HepG2 (cell line): ENCODE results near the gene SDK1. TPM values are rescaled to one million over a fixed set of nuclear protein-coding genes. Genes with fewer than 3 reads are reported as not detected.

ENCODE experiments used
- ATAC-seq: fragments of 200-7000 bp; cut with Tn5 transposase; 3 replicates; pipeline ENCODE4 v1.9.1; 2020; ENCODE audit warnings: mild to moderate bottlenecking, moderate library complexity
- BruUV-seq: library from RNA; stranded (reverse); fragments of 400-500 nt; replicated peaks from 2 replicates; lab custom pipeline; 2021; lab: Mats Ljungman, UMichigan
- CTCF ChIA-PET: fragments of 300-600 bp; formaldehyde crosslinking; extraction: SDS; loops from one replicate; lab custom pipeline; 2021; ENCODE audit warnings: low total read pairs, inconsistent platforms, low intra/inter-chr PET ratio; lab: Yijun Ruan, JAX
- POLR2A ChIA-PET: fragments of 350-600 bp; sonication (Branson Sonifier 250); formaldehyde crosslinking; loops from one replicate; lab custom pipeline; 2020; ENCODE audit warnings: antibody characterized with exemption, inconsistent platforms; lab: Yijun Ruan, JAX
- DNase-seq: peaks from one replicate; pipeline ENCODE4 v3.0.0-alpha.2; 2015; ENCODE audit warnings: low spot score
- FAIRE-seq: peaks from 3 replicates; lab custom pipeline; 2011; peaks lifted over from hg19 to GRCh38; lab: Jason Lieb, UNC
- H2AFZ ChIP-seq: one replicate; pipeline ENCODE4 v1.6.1; 2011; ENCODE audit warnings: low read length, inconsistent platforms
- H3K27ac ChIP-seq: fragments of 300-600 bp; 3 replicates; pipeline ENCODE4 v1.8.0; 2011; ENCODE audit warnings: mixed run types, mild to moderate bottlenecking, mixed read lengths, low read length, inconsistent platforms; ENCODE audit not compliant: insufficient read depth; ENCODE audit errors: extremely low read length
- H3K27me3 ChIP-seq, 2 experiments: fragments of 200-600 bp in 1 of 2; 2 replicates in 1 of 2; 3 replicates in 1 of 2; pipeline versions ENCODE4 v1.6.0 to v1.8.0; 2011; ENCODE audit warnings: low read length in 2 of 2, mild to moderate bottlenecking in 2 of 2, moderate library complexity in 2 of 2, inconsistent platforms in 1 of 2; ENCODE audit not compliant: insufficient read depth in 2 of 2, control insufficient read depth in 1 of 2
- H3K36me3 ChIP-seq, 2 experiments: fragments of 200-600 bp in 1 of 2; replicated peaks in 1 of 2; 2 replicates in 1 of 2; 3 replicates in 1 of 2; pipeline versions ENCODE4 v1.5.1 to v1.8.0; 2011; ENCODE audit warnings: low read length in 2 of 2, inconsistent platforms in 1 of 2; ENCODE audit not compliant: insufficient read depth in 2 of 2, control insufficient read depth in 1 of 2
- H3K4me1 ChIP-seq: 2 replicates; pipeline ENCODE4 v1.5.1; 2012; ENCODE audit warnings: low read length, inconsistent platforms; ENCODE audit not compliant: insufficient read depth
- H3K4me2 ChIP-seq: 2 replicates; pipeline ENCODE4 v1.6.0; 2011; ENCODE audit warnings: low read depth, low read length, inconsistent platforms
- H3K4me3 ChIP-seq, 3 experiments: fragments of 200-600 bp in 1 of 3; sonication (generic), shearing (Covaris generic) in 1 of 3; replicated peaks in 1 of 3; 2 replicates each; pipeline ENCODE4 v1.5.1; 2011 to 2016; ENCODE audit warnings: low read length in 3 of 3, inconsistent platforms in 2 of 3, low read depth in 2 of 3, mild to moderate bottlenecking in 2 of 3, control low read depth in 1 of 3, mixed read lengths in 1 of 3; ENCODE audit not compliant: insufficient read depth in 1 of 3
- H3K79me2 ChIP-seq: one replicate; pipeline ENCODE4 v1.6.1; 2011; ENCODE audit warnings: low read length, inconsistent platforms; ENCODE audit not compliant: insufficient read depth
- H3K9ac ChIP-seq: 2 replicates; pipeline ENCODE4 v1.6.0; 2011; ENCODE audit warnings: mild to moderate bottlenecking, low read depth, low read length, inconsistent platforms; ENCODE audit not compliant: insufficient read depth
- H3K9me3 ChIP-seq: 2 replicates; pipeline ENCODE4 v1.5.1; 2012; ENCODE audit warnings: mild to moderate bottlenecking, low read length
- H4K20me1 ChIP-seq: 2 replicates; pipeline ENCODE4 v1.6.0; 2011; ENCODE audit warnings: inconsistent platforms, mild to moderate bottlenecking, low read length, moderate library complexity; ENCODE audit not compliant: insufficient read depth
- FIP1L1 ChIP-seq: fragments of 200-400 bp; formaldehyde crosslinking; IDR thresholded peaks from 2 replicates; pipeline ENCODE4 v1.6.1; 2018; ENCODE audit warnings: low read depth, mild to moderate bottlenecking, low read length, moderate library complexity, borderline replicate concordance; ENCODE audit not compliant: insufficient read depth
- HCFC1 ChIP-seq: fragments of 150-350 bp; IDR thresholded peaks from 2 replicates; pipeline ENCODE4 v1.6.1; 2014; ENCODE audit warnings: low read depth, low read length
- HNRNPLL ChIP-seq: fragments of 200-400 bp; formaldehyde crosslinking; IDR thresholded peaks from 2 replicates; pipeline ENCODE4 v1.6.1; 2017; ENCODE audit warnings: mild to moderate bottlenecking, low read depth, low read length; ENCODE audit not compliant: poor library complexity, severe bottlenecking
- MYNN ChIP-seq: sonication (generic); formaldehyde crosslinking; IDR thresholded peaks from 2 replicates; pipeline ENCODE4 v1.4.0; 2020; ENCODE audit warnings: mild to moderate bottlenecking, low read depth, missing genetic modification reagents
- PBX3 ChIP-seq: sonication (generic); formaldehyde crosslinking; IDR thresholded peaks from 2 replicates; pipeline ENCODE4 v1.8.1; 2023; ENCODE audit warnings: missing genetic modification reagents, inconsistent platforms, borderline replicate concordance
- SMAD3 ChIP-seq: sonication (generic); formaldehyde crosslinking; IDR thresholded peaks from 2 replicates; pipeline ENCODE4 v1.4.0; 2020; ENCODE audit warnings: missing genetic modification reagents
- TMF1 ChIP-seq: sonication (generic); formaldehyde crosslinking; IDR thresholded peaks from 2 replicates; pipeline ENCODE4 v1.8.1; 2022; ENCODE audit warnings: low read depth, missing genetic modification reagents
- ZNF780A ChIP-seq: sonication (generic); formaldehyde crosslinking; IDR thresholded peaks from 2 replicates; pipeline ENCODE4 v1.8.0; 2022; ENCODE audit warnings: mild to moderate bottlenecking, missing genetic modification reagents, moderate library complexity
- ZNF878 ChIP-seq: sonication (generic); formaldehyde crosslinking; IDR thresholded peaks from 2 replicates; pipeline ENCODE4 v1.8.1; 2023; ENCODE audit warnings: mild to moderate bottlenecking, missing genetic modification reagents, moderate library complexity
- WGBS: methylation state at CpG from one replicate; pipeline ENCODE4 v1.1.6; 2017; ENCODE audit warnings: low lambda C conversion rate; 5-methylcytosine and 5-hydroxymethylcytosine counted together
- in situ Hi-C: cut with HindIII; loops from 2 replicates; pipeline ENCODE4 v1.10.0; 2017; ENCODE audit warnings: low pct_unique_long_range_greater_than_20kb; ENCODE audit not compliant: extremely low pct_ligation_motif_present
- intact Hi-C: fragments of 100-400 bp; cut with micrococcal nuclease; formaldehyde crosslinking; loops from one replicate; pipeline ENCODE4 v1.10.0; 2022; ENCODE audit not compliant: unreplicated experiment
- polyA plus RNA-seq, 8 experiments: library from polyadenylated mRNA; depleted of rRNA in 3 of 8; stranded (reverse) in 7 of 8; unstranded in 1 of 8; fragments of >200 nt; fragmentation: Illumina TruSeq in 4 of 8; extraction: Trizol in 4 of 8; gene quantifications; 2 replicates each; pipeline versions ENCODE4 v1.2.1 to v1.2.3, GENCODE V29; 2011 to 2016; ENCODE audit warnings: low read depth in 4 of 8, missing spikeins in 1 of 8, mixed read lengths in 1 of 8; ENCODE audit not compliant: insufficient read depth in 1 of 8
- total RNA-seq, 5 experiments: library from RNA; depleted of rRNA; stranded (reverse); fragments of >200 nt; fragmentation: Illumina TruSeq; extraction: Trizol; gene quantifications; 2 replicates each; pipeline ENCODE4 v1.2.3, GENCODE V29; 2016; ENCODE audit warnings: low read depth in 1 of 5
- TF ChIP-seq, protein P1 (sequence below): sonication (generic); formaldehyde crosslinking; IDR thresholded peaks from 2 replicates; pipeline ENCODE4 v1.5.1; 2020; ENCODE audit warnings: missing genetic modification reagents, mild to moderate bottlenecking, borderline replicate concordance
- TF ChIP-seq, protein P2 (sequence below): sonication (generic); formaldehyde crosslinking; IDR thresholded peaks from 2 replicates; pipeline ENCODE4 v1.4.0; 2020; ENCODE audit warnings: missing genetic modification reagents, low read depth, mild to moderate bottlenecking, borderline replicate concordance

Gene SDK1
- total and polyA plus RNA-seq, 2 of the 13 experiments (the other 11 are each of a cell fraction or from before 2014, with no cell fraction given): 0.35 to 2.4 TPM

DNA sequence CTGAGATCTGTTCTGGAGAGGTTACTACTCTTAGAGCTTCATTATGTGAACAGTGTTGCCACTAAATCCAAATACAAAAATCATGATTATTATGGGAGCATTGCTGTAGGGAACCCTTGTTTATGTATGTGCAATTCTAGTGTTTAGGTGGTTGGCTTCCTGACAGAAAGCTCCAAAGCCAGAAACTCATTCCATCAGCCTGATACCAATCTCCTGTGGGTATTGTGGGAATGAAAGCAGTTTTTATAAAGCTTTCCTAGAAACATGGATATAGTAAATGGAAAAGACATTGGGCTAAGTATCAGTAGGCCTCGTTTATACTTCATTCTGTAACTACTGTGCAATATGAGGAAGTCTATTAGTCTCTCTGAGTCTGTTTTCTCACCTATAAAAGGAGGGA, 6.4 kb downstream of the SDK1 start:
- Histone ChIP-seq H3K9me3 (no peaks in the 10 kb centered on the region), H3K9ac (no peak overlapping the region), H2AFZ (no peak overlapping the region), H3K4me2 (no peak overlapping the region), H3K36me3 (no peaks in the 10 kb centered on the region), H3K79me2 (peaks cover 3% of the 10 kb centered on the region), H4K20me1 (no peaks in the 10 kb centered on the region), H3K27me3 (no peaks in the 10 kb centered on the region), H3K4me1 (peaks cover 13% of the 10 kb centered on the region), H3K27ac (no peak overlapping the region), H3K4me3 (no peak overlapping the region)
- WGBS: 33% methylated on average over 1 of the region's 1 CpG
- ChIA-PET POLR2A (no interaction called here), CTCF (no interaction called here)
- ATAC-seq (no peak), DNase-seq (no peak), FAIRE-seq (no peak)
- intact Hi-C loops: no loop called here
- no TSS peak for BruUV-seq
- in situ Hi-C loops: no loop called here
- TF ChIP-seq ZNF878 (CRISPR knock-in tag) (no peak), PBX3 (no peak), FIP1L1 (no peak), HCFC1 (no peak), ZNF780A (CRISPR knock-in tag) (no peak), TMF1 (CRISPR knock-in tag) (no peak), SMAD3 (CRISPR knock-in tag) (no peak), MYNN (CRISPR knock-in tag) (no peak), HNRNPLL (no peak)
- TF ChIP-seq, protein P1, sequence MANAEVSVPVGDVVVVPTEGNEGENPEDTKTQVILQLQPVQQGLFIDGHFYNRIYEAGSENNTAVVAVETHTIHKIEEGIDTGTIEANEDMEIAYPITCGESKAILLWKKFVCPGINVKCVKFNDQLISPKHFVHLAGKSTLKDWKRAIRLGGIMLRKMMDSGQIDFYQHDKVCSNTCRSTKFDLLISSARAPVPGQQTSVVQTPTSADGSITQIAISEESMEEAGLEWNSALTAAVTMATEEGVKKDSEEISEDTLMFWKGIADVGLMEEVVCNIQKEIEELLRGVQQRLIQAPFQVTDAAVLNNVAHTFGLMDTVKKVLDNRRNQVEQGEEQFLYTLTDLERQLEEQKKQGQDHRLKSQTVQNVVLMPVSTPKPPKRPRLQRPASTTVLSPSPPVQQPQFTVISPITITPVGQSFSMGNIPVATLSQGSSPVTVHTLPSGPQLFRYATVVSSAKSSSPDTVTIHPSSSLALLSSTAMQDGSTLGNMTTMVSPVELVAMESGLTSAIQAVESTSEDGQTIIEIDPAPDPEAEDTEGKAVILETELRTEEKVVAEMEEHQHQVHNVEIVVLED (CRISPR knock-in tag): no peak
- TF ChIP-seq, protein P2, sequence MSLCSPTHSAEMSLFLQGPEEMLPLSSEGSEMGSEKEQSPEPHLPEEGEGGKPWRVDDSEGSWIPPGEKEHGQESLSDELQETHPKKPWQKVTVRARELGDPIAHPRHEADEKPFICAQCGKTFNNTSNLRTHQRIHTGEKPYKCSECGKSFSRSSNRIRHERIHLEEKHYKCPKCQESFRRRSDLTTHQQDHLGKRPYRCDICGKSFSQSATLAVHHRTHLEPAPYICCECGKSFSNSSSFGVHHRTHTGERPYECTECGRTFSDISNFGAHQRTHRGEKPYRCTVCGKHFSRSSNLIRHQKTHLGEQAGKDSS (CRISPR knock-in tag): no peak
